ENCODE measurements around the gene BPIFA2.

BPIFA2 gene

DNA sequence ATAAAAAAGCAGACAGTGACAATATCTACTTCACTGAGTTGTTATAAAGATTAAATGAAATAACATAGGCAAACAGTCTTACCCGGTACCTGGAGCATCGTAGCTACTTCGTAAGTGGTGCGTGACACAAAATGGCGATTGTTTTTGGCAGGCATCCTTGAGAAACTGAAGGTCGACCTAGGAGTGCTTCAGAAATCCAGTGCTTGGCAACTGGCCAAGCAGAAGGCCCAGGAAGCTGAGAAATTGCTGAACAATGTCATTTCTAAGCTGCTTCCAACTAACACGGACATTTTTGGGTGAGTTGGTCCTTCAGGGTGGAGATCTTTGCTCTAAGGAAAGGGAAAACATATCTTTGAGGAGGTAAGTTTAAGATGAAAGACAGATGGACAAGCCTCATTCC lies 4.8 kb downstream of the BPIFA2 start:
- no peak for DNase-seq
- Histone ChIP-seq H3K9ac (ENCODE audit: low read length) (no peak overlapping the region), H3K36me3 (replicated peaks; ENCODE audit: insufficient read depth, low read length) (no peaks in the 10 kb centered on the region), H3K4me3 (ENCODE audit: low read length) (no peak overlapping the region), H3K27me3 (replicated peaks; ENCODE audit: insufficient read depth, low read length) (peaks cover 42% of the 10 kb centered on the region), H3K9me3 (replicated peaks; ENCODE audit: insufficient read depth, low read length) (no peaks in the 10 kb centered on the region), H3K9me2 (replicated peaks; ENCODE audit: insufficient read depth, low read length) (no peaks in the 10 kb centered on the region), H3F3A (ENCODE audit: insufficient read depth, low read length) (no peaks in the 10 kb centered on the region), H3K79me2 (ENCODE audit: low read length) (no peaks in the 10 kb centered on the region), H3K4me2 (ENCODE audit: low read depth, low read length) (no peak overlapping the region), H4K20me1 (ENCODE audit: insufficient read depth, low read length) (no peaks in the 10 kb centered on the region), H3K27ac (ENCODE audit: low read length) (no peak overlapping the region), H3K4me1 (ENCODE audit: low read length) (no peaks in the 10 kb centered on the region), H2AFZ (ENCODE audit: low read length) (no peak overlapping the region)
- TF ChIP-seq EZH2 (optimal IDR thresholded peaks at IDR 0.05; ENCODE audit: low read depth, low read length) (no peak), CTCF (IDR thresholded peaks at IDR 0.05; ENCODE audit: low read length) (no peak), EZH2phosphoT487 (IDR thresholded peaks at IDR 0.05; ENCODE audit: low read length) (no peak)

- no peaks in the 10 kb centered on the region for H3F3A ChIP-seq (ENCODE audit: insufficient read depth, low read length)
- no peaks in the 10 kb centered on the region for H3K79me2 ChIP-seq (ENCODE audit: low read length)
- H3K4me3 ChIP-seq (ENCODE audit: low read length), result no peak overlapping the region
- H2AFZ ChIP-seq (ENCODE audit: low read length), result no peak overlapping the region
- H3K36me3 ChIP-seq (replicated peaks; ENCODE audit: insufficient read depth, low read length), result no peaks in the 10 kb centered on the region
- H3K9ac ChIP-seq (ENCODE audit: low read length), result no peak overlapping the region
- H4K20me1 ChIP-seq (ENCODE audit: insufficient read depth, low read length), result no peaks in the 10 kb centered on the region
- DNase-seq, result no peak
- no peaks in the 10 kb centered on the region for H3K9me3 ChIP-seq (replicated peaks; ENCODE audit: insufficient read depth, low read length)
- peaks cover 44% of the 10 kb centered on the region for H3K27me3 ChIP-seq (replicated peaks; ENCODE audit: insufficient read depth, low read length)
- no peaks in the 10 kb centered on the region for H3K4me1 ChIP-seq (ENCODE audit: low read length)
- TF ChIP-seq EZH2 (optimal IDR thresholded peaks at IDR 0.05; ENCODE audit: low read depth, low read length), result no peak
- no peak for TF ChIP-seq CTCF (IDR thresholded peaks at IDR 0.05; ENCODE audit: low read length)
- TF ChIP-seq EZH2phosphoT487 (IDR thresholded peaks at IDR 0.05; ENCODE audit: low read length), result no peak
- no peaks in the 10 kb centered on the region for H3K9me2 ChIP-seq (replicated peaks; ENCODE audit: insufficient read depth, low read length)
- no peak overlapping the region for H3K4me2 ChIP-seq (ENCODE audit: low read depth, low read length)
- no peak overlapping the region for H3K27ac ChIP-seq (ENCODE audit: low read length)
Observed at GRCh38 chr20:33175123-33175522, 7.2 kb downstream of the BPIFA2 start.

GRCh38 chr20:33176101-33176500 lies 8.1 kb downstream of the BPIFA2 start:
- Histone ChIP-seq H3K36me3 (replicated peaks; ENCODE audit: insufficient read depth, low read length) (no peaks in the 10 kb centered on the region), H3K79me2 (ENCODE audit: low read length) (no peaks in the 10 kb centered on the region), H4K20me1 (ENCODE audit: insufficient read depth, low read length) (no peaks in the 10 kb centered on the region), H2AFZ (ENCODE audit: low read length) (no peak overlapping the region), H3K4me2 (ENCODE audit: low read depth, low read length) (no peak overlapping the region), H3K4me3 (ENCODE audit: low read length) (no peak overlapping the region), H3K27ac (ENCODE audit: low read length) (no peak overlapping the region), H3K9me3 (replicated peaks; ENCODE audit: insufficient read depth, low read length) (no peaks in the 10 kb centered on the region), H3K9me2 (replicated peaks; ENCODE audit: insufficient read depth, low read length) (no peaks in the 10 kb centered on the region), H3K9ac (ENCODE audit: low read length) (no peak overlapping the region), H3K4me1 (ENCODE audit: low read length) (no peaks in the 10 kb centered on the region), H3F3A (ENCODE audit: insufficient read depth, low read length) (no peaks in the 10 kb centered on the region), H3K27me3 (replicated peaks; ENCODE audit: insufficient read depth, low read length) (peaks cover 48% of the 10 kb centered on the region)
- TF ChIP-seq CTCF (IDR thresholded peaks at IDR 0.05; ENCODE audit: low read length), result no peak
- no peak for TF ChIP-seq EZH2phosphoT487 (IDR thresholded peaks at IDR 0.05; ENCODE audit: low read length)
- TF ChIP-seq EZH2 (optimal IDR thresholded peaks at IDR 0.05; ENCODE audit: low read depth, low read length), result no peak
- no peak for DNase-seq

All from MM.1S (cell line).